ENCODE measurements around the gene PNLDC1. TPM values are rescaled to one million over a fixed set of nuclear protein-coding genes. Genes with fewer than 3 reads are reported as not detected.
"Not testable (repeated sequence)": the region's sequence is repeated elsewhere in the genome, so short reads cannot be mapped to it uniquely, and the experiment has no call there.

Gene PNLDC1
- total RNA-seq, 3 donors from 2014 or later = 0.29 to 0.66 TPM; not detected in 1

GRCh38 chr6:159838020-159838744 lies 38.1 kb downstream of the PNLDC1 start:
- TF ChIP-seq POLR2AphosphoS5 (IDR thresholded peaks at IDR 0.05) (no peak), POLR2A (IDR thresholded peaks at IDR 0.05) (no peak), CTCF (IDR thresholded peaks at IDR 0.05) (no peak)
- intact Hi-C loops (cut with DNase I; ENCODE audit: low total_unique reads) = no loop called here

GRCh38 chr6:159842035-159842434 lies 42.0 kb downstream of the PNLDC1 start:
- Histone ChIP-seq H3K4me1 (no peaks in the 10 kb centered on the region), H3K27ac (no peak overlapping the region), H3K4me3 (no peak overlapping the region), H3K9me3 (no peaks in the 10 kb centered on the region), H3K36me3 (no peaks in the 10 kb centered on the region), H3K27me3 (no peaks in the 10 kb centered on the region)
- TF ChIP-seq POLR2A (IDR thresholded peaks at IDR 0.05) (no peak), CTCF (IDR thresholded peaks at IDR 0.05) (no peak), POLR2AphosphoS5 (IDR thresholded peaks at IDR 0.05) (no peak)
- no peak for DNase-seq (ENCODE audit: low spot score in 2 of 2)
- intact Hi-C loops (cut with DNase I; ENCODE audit: low total_unique reads) = no loop called here

More at GRCh38 chr6:159838020-159838744, 38.1 kb downstream of the PNLDC1 start:
- Histone ChIP-seq H3K4me1 (no peaks in the 10 kb centered on the region), H3K9me3 (no peaks in the 10 kb centered on the region), H3K4me3 (no peak overlapping the region), H3K36me3 (no peaks in the 10 kb centered on the region), H3K27ac (no peak overlapping the region), H3K27me3 (no peaks in the 10 kb centered on the region)
- no peak for DNase-seq (ENCODE audit: low spot score in 2 of 2)

- TF ChIP-seq CTCF (IDR thresholded peaks at IDR 0.05) = no peak
- no peak for TF ChIP-seq POLR2AphosphoS5 (IDR thresholded peaks at IDR 0.05)
- no peak for TF ChIP-seq POLR2A (IDR thresholded peaks at IDR 0.05)
- Histone ChIP-seq H3K27ac (no peak overlapping the region), H3K4me1 (no peaks in the 10 kb centered on the region), H3K27me3 (no peaks in the 10 kb centered on the region), H3K36me3 (no peaks in the 10 kb centered on the region), H3K9me3 (peaks cover 0 to 8% of the 10 kb centered on the region in 2 donors), H3K4me3 (no peak overlapping the region)
- intact Hi-C loops (cut with DNase I; ENCODE audit: low total_unique reads) = loop anchor here (1.0 kb wide), 1 partner anchor 42 kb away; no protein-coding TSS in a partner anchor
- DNase-seq (ENCODE audit: low spot score in 2 of 2) = no peak
Observed at GRCh38 chr6:159844737-159845645, 44.9 kb downstream of the PNLDC1 start.

- H3K27ac ChIP-seq; H3K27me3 ChIP-seq; DNase-seq (ENCODE audit: low spot score in 2 of 2); H3K4me3 ChIP-seq; intact Hi-C loops (cut with DNase I; ENCODE audit: low total_unique reads); H3K4me1 ChIP-seq; H3K9me3 ChIP-seq; H3K36me3 ChIP-seq: not testable (repeated sequence)
Observed at GRCh38 chr6:159848552-159848951, 48.5 kb downstream of the PNLDC1 start.

GRCh38 chr6:159849851-159850250 lies 49.8 kb downstream of the PNLDC1 start:
- H3K36me3 ChIP-seq; H3K27me3 ChIP-seq; intact Hi-C loops (cut with DNase I; ENCODE audit: low total_unique reads); H3K9me3 ChIP-seq; DNase-seq (ENCODE audit: low spot score in 2 of 2); H3K4me3 ChIP-seq; H3K4me1 ChIP-seq; H3K27ac ChIP-seq: not testable (repeated sequence)

GRCh38 chr6:159852877-159853276 lies 52.8 kb downstream of the PNLDC1 start:
- no peaks in the 10 kb centered on the region for H3K36me3 ChIP-seq
- intact Hi-C loops (cut with DNase I; ENCODE audit: low total_unique reads) = no loop called here
- no peak overlapping the region for H3K27ac ChIP-seq

More at GRCh38 chr6:159852877-159853276, 52.8 kb downstream of the PNLDC1 start:
- Histone ChIP-seq H3K4me1 (no peaks in the 10 kb centered on the region), H3K4me3 (no peak overlapping the region), H3K27me3 (no peaks in the 10 kb centered on the region), H3K9me3 (peaks cover 0 to 8% of the 10 kb centered on the region in 2 donors)
- no peak for TF ChIP-seq CTCF (IDR thresholded peaks at IDR 0.05)
- no peak for TF ChIP-seq POLR2A (IDR thresholded peaks at IDR 0.05)
- no peak for TF ChIP-seq POLR2AphosphoS5 (IDR thresholded peaks at IDR 0.05)
- no peak for DNase-seq (ENCODE audit: low spot score in 2 of 2)
